Suppressor macrophage (primary cell): ENCODE data around the gene MMAA.
"Not testable (repeated sequence)": the region's sequence is repeated elsewhere in the genome, so short reads cannot be mapped to it uniquely, and the experiment has no call there.

Source experiments
- DNase-seq, 4 experiments: peaks; one replicate each; pipeline ENCODE4 v3.0.0-alpha.2; 2020 to 2022

The MMAA gene

DNA sequence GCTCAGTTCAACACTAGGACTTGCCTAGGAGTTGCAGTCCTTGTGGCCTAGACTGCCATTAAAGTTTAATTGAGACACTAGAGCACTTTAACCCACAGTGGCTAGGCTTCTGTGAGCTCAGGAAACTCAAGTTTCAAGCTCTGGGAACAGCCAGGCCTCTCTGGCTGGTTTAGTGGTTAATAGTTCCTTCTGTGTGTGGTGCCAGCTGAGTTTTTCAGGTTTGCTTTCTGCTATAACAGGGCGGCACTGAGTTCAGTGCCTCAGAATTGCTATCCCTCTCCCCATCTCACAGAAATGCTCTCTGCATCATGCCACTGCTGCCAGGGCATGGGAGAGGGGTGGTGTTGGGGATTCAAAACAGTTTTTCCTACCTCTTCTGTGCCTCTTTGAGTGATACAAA, 15.9 kb downstream of the MMAA start:
- no peak for DNase-seq

DNA sequence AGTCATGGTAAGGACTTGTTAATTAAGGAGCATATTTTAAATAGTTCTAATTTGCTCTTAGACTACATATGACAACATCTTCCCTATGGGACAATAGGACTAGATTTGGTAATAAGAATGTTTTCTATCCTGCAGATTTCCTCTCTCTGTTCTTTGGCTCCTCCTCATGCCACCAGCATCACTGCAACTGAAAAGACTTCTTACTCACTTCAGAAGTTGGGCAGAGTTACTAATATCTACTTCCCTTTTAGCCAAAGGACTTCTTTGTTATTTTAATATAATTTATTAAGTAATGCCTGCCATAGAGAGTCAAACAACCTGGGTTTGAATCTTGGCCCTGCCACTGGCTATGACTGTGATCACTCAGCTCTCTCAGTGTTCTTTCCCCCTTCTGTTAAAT, 16.4 kb downstream of the MMAA start:
- DNase-seq, result peak in 2 of 4 experiments; percentile 14

DNA sequence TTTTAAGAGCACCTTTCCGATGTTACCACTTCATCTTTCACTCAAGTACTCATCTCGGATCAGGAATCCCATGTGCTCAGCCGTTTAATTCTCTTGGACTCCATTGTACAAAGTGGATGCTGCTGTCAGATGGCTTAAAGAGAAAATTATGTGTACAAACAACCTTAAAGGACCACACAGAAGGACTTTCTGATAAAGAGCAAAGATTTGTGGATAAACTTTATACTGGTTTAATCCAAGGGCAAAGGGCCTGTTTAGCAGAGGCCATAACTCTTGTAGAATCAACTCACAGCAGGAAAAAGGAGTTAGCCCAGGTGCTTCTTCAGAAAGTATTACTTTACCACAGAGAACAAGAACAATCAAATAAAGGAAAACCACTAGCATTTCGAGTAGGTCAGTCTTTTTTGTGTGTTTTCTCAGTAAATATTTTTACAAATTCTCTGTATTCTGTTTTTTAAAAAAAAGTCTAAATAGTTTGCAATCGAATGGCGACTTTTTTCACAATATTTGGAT, 20.1 kb downstream of the MMAA start:
- DNase-seq, result no peak

DNA sequence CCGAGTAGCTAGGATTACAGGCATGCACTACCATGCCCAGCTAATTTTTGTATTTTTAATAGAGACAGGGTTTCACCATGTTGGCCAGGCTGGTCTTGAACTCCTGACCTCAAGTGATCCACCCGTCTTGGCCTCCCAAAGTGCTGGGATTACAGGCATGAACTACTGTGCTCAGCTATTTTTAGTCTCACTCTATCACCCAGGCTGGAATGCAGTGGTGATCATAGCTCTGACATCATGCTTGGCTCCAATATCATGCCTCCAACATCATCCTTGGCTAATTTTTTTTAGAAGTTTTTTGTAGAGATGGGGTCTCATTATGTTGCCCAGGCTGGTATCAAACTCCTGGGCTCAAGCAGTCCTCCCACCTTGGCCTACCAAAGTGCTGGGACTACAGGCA, 21.1 kb downstream of the MMAA start:
- DNase-seq, result not testable (repeated sequence)

DNA sequence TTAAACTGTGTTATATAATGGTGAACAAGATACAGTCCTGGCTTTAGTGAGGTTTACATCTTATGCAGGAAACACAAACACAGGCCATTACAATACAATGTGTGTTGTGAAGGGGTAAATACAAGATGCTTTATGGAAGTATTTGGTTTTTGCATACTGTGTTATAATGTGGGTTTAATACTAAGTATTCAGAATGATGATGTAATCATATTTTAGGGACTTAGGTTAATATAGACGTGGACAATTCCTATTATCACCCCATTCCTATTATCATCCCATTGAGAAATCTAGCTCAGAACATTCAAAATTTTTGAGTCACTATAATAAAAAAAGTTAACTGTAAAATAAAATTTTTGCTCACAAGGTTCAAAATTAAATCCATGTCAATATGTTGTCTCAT, 24.1 kb downstream of the MMAA start:
- no peak for DNase-seq

DNA sequence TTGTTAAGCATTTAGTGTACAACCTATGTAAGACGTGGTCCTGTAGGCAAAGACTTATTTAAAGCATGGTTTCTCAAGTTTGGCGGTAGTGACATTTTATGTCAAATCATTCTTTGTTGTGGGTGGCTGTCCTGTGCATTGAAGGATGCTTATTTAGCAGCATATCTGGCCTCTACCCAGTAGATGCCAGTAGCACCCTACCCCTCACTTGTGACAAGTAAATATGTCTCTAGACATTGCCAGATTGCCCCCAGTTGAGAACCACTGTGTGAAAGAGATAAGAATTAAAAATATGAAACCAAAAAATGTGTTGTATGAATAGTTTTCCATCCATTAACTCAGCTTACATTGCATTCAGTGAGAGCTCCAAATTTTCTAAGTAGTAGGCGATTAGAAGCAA, 25.5 kb downstream of the MMAA start:
- no peak for DNase-seq

DNA sequence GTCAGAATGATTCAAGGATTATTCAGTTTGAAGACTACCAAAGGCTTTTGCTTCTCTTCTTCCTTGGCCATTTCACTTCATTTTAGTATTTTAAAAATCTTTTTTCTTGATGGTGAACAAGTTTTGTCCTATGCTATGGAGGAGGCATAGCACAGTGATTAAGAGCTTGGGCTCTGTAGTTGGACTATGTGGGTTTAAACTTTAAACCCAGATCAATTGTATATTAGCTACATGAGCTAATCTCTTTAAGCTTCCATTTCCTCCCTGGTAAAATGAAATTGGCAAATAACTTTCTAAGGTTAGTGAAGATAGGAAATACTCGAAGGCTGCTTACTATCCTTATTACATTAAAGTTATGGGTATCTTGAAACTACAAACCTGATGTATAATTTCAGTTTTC, 37.0 kb downstream of the MMAA start:
- no peak for DNase-seq

DNA sequence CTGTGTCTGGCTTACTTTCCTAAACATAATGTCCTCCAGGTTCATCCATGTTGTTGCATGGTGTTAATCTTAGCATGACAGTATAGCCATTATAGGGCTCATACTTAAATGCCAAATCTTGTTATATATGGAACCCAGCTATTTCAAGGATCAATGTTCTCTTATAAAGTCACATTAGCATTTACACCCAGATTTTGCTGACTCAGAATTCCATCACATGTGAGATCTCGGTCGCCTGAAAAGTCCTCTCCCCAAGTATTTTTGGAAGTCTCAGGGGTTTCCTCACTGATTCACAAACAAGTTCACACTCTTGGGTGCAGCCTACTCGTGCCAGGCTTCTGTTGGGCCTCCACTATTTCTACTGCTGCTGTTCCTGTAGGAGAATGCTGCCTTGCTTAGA, 40.9 kb downstream of the MMAA start:
- no peak for DNase-seq

DNA sequence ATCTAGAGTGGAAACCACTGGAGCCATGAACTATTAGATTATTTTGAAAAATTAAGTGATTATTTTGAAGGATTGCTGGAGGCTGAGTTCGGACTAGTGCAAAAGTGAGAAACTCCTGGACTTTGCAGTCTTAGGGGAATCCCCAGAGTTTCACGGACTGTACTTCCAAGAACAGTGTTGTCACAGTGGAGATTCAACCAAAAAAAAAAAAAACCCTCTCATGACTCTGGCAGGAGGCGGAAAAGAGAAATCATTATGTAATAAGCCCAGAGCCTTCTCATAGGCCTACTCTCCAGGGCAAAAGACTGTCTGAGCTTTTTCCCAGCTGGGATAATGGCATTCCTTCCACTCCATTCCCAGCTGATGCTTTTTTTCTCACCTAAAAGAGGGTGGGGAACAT, 44.0 kb downstream of the MMAA start:
- DNase-seq, result no peak

DNA sequence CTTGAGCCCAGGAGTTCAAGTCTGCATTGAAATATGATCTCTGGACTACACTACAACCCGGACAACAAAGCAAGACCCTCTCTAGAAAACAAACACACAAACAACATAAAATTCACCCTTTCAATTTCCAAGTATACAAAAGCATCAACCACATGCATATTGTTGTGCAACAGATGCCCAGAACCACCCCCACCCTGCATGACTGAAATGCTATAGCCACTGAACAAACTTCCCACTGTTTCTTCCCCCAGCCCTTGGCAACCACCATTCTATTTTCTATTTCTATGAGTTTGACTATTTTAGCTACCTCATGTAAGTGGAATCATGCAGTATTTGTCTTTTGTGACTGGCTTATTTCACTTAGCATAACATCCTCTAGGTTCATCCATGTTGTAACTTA, 46.6 kb downstream of the MMAA start:
- DNase-seq, result peak in 1 of 4 experiments; percentile 3

DNA sequence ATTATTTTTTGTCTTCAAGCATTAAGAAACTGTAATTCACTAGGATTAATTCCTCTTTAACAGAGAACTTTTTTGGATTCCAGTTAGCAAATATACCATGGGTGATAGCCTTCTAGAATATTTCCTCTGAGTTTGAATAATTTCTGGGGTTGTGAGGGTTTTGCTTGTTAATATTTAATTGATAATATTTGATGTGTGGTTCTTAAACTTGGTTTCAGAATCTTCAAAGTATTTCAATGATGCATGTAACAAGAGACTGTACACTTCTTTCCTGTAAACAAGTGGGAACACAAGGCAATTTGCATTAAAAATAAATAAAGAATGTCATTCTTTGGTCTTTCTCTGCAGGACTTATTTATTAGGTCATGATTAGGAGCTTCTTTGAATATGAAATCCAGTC, 51.2 kb downstream of the MMAA start:
- DNase-seq, result no peak

DNA sequence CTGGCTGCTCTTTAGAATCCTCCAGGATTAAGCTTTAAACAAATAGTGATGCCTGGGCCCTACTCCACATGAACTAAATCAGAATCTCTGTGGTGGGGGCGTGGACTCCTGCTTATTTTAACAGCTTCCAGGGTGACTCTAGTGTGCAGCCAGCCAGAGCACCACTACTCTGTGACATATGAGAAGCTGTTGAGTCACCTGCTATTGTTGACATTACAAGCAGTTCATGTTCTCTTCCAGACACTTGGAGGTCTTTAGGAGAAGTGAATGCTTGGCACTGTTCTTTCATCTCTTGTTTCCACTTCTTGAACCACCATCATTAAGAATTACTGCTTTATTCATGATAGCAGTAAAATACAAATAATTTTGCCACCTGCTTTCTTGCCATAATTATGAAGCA, 60.3 kb downstream of the MMAA start:
- DNase-seq, result no peak

DNA sequence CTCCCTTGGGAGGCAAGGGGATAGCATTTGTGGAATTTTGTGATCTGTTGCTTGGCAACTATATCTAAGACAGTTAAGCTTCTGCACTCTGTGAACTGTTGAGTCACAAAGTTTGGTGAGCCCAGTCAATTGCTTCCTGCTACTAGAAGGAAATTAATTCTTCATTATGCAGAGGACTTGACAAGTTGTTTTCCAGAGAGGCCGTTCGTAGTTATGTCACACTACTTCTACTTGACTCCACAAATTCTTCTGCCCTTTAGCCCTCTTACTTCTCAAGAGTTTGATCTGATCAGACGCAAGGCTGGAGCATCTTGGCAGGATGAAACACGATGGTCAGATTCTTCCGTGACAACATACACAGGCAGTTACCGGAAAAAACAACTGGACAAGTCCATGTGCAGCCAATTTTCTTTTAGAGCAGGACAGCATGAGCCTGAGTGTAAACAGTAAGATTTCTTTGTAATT, 60.8 kb downstream of the MMAA start, which contains the start of gene C4orf51:
C4orf51 (plus strand) TSS at position 156 of the 465 bp plus-strand sequence; CDS start at position 214, 58 bp downstream.
- no peak for DNase-seq

DNA sequence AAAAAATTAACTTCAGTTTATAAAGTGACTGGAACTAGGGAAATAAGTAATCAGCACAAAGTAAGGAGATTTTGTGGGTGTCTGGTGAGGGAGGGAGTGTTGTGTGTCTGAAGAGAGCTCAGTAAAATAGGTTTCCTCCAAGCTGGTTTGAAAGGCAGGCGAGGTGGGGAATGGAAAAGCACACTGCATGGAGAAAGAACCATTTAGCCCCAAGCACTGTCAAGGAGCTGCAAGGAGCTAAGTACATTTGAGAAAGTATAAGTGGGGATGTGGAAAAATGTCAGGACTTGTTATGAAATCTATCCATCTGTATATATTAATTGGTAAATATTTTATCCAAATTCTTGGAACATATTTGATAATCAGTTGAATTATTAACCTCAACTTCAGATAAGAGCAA, 61.7 kb downstream of the MMAA start:
- DNase-seq, result no peak

DNA sequence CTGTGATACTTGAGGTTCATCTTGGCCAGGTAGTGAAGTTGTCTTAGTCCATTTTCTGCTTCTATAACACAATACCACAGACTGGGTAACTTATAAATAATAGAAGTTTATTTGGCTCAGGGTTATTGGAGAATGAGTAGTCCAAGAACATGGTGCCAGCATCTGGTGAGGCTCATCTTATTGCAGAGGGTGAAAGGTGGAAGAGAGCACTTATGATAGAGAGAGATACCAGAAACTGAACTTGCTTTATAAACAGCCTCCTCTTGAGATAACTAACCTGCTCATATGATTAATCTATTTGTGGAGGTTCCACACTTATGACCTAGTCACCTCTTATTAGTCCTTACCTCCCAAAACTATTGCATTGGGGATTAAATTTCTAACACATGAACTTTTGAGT, 62.3 kb downstream of the MMAA start:
- no peak for DNase-seq

DNA sequence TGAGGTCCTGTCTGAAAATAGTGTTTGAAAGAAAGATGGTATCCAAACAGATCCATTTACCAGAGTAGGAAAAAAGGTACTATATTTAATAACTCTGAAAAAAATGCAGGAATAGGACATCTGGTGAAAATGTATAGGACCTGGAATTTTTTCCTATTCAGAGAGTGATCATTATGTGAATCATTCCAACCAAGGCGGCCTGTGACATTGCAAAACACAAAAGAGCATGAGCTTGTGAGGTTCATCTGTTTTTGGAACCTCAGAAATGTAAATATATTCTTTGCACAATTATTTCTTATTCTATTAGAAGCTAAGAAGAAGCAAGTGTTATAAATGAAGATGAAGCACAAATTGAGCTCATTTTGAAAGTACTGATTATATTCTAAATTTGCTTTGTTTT, 62.8 kb downstream of the MMAA start:
- no peak for DNase-seq

DNA sequence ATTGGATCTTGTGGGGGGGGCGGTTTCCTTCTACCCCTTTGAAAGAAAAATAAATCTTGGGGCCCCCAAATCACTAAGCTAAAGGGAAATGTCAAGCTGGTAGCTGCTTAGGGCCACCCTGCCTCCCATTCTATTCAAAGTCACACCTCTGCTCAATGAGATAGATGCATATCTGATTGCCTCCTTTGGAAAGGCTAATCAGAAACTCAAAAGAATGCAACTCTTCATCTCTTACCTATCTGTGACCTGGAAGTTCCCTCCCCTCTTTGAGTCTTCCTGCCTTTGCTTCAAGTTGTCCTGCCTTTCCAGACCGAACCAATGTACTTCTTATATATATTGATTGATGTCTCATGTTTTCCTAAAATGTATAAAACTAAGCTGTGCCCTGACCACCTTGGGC, 67.8 kb downstream of the MMAA start:
- no peak for DNase-seq

DNA sequence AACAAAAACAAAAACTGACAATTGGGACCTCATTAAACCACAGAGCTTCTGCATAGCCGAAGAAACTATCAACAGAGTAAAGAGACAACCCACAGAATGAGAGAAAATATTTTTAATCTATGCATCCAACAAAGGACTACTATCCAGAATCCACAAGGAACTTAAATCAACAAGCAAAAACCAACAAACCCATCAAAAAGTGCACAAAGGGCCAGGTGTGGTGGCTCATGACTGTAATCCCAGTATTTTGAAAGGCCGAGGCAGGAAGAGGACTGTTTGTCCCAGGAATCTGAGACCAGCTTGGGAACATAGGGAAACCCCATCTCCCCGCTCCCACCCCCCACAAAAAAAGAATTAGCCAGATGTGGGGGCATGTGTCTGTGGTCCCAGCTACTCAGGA, 71.4 kb downstream of the MMAA start:
- DNase-seq, result no peak

DNA sequence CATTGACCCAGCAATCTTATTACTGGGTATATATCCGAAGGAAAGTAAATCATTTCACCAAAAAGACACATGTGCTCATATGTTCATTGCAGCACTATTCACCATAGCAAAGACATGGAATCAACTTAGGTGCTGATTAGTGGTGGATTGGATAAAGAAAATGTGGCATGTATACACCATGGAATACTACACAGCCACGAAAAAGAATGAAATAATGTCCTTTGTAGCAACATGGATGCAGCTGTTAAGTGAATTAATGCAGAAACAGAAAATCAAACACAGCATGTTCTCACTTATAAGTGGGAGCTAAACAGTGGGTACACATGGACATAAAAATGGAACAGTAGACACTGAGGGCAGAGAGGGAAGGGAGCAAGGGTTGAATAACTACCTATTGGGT, 72.2 kb downstream of the MMAA start:
- not testable (repeated sequence) for DNase-seq

DNA sequence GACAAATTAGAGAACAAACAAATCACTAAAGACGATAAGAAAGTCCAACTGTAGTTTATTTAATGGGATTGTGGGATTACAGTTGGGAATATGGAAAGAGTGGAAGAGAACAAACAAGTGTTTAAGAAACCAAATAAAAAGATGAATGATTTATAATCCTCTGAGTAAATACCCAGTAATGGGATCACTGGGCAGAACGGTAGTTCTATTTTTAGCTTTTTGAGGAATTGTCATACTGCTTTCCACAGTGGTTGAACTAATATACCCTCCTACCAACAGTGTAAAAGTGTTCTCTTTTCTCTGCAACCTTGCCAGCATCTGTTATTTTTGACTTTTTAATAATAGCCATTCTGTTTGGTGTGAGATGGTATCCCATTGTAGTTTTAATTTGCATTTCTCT, 75.7 kb downstream of the MMAA start:
- no peak for DNase-seq

DNA sequence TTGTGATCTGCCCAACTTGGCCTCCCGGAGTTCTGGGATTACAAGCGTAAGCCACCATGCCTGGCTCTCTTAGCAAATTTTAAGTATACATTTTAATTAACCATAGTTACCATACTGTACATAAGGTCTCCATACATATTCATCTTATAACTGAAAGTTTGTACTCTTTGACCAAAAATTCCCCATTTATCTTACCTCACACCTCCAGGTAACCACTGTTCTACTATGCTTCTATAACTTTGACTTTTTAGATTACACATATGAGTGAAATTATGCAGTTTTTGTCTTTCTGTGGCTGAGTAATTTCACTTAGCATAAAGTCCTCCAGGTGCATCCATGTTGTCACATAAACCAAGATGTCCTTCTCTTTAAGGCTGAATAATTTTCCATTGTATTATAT, 78.1 kb downstream of the MMAA start:
- DNase-seq, result no peak

DNA sequence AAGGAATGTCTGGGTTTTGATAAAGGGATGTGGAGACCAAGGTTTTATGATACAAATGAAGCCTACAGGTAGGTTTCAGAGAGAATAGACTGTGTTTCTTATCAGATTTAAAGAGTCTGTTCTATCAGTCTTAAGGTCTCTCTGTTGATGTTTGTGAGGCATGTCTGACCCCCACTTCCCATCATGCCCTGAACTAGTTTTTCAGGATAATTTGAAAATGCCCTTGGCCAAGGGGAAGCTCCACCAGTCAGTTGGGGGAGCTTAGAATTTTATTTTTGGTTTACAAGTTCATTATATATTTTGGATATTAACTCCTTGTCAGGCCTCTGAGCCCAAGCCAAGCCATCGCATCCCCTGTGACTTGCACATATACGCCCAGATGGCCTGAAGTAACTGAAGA, 79.3 kb downstream of the MMAA start:
- no peak for DNase-seq

DNA sequence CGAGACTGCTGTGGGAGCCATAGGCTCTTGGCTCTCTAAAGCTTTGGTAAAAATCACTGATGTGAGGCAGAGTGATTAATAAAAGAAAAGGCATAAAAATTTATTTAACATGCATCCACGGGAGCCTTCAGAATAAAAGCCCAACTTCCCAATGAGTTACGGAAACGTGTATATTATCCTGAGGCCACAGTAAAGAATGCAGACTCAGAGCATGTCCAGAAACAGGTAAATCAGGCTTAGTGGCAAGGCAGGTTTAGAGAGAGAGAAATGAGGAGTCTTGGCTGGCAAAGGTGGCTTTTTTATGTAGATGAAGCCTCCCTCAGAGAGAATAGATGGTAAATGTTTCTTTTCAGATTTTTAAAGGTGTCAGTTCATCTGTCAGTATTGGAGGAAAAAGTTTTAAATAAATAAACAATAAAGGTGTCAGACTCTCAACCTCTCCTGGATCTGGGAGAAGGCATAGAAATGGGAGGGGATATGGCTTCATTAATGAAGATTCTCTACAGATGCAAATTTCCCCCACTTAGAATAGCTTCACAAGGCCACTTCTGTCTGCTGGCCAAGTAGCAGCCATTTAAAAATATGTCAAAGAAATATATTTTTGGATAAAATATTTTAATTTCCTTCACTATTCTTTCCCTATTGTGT, 84.8 kb downstream of the MMAA start:
- DNase-seq, result no peak

DNA sequence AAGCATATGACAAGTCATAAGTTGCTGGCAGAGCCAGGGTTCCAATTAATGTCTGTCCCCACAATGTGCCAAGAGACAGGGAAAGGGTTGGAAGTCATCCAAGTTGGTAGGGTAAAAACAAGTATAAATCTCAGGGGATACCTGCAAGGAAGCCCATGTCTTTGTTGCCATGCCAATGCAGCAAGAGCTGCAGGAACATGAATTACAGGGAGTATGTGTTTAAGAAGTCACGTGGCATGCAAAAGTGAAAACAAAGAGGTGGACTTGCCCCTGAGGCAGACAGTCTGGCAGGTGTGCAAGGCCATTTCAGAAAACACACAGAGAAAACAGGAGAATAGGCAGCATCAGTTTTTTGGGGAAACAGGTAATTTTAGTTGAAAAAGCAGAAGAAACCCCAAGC, 90.2 kb downstream of the MMAA start:
- DNase-seq, result no peak
